ENCODE data around the gene SLC41A3. TPM values are rescaled to one million over a fixed set of nuclear protein-coding genes. Genes with fewer than 3 reads are reported as not detected.
"Not testable (repeated sequence)": the region's sequence is repeated elsewhere in the genome, so short reads cannot be mapped to it uniquely, and the experiment has no call there.

SLC41A3 gene
- total RNA-seq, 1 experiment from 2014 or later: 26.9 TPM

DNA sequence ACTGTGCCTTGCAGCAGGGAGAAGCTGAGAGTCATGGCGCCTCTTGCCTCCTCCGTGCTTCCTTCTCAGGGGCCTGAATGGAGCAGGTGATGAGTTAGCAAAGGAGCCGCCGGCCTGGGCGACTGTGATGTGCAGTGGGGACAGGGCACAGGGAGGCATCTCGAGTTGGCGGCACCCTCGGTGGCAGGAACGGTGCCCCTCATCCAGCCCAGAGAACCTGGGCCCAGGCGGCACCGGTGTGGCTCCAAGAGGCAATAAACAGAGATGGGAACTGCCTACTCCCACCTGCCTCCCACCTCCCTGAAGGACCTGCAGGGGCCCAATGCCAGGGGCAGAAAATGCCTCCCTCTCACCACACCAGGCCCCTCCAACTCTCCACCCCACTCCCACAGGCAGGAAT lies 6.2 kb downstream of the SLC41A3 start:
- no peaks in the 10 kb centered on the region for H3K79me2 ChIP-seq (ENCODE audit: low read length)
- no peak for DNase-seq
- H3K4me3 ChIP-seq (ENCODE audit: low read length): no peak overlapping the region
- H3K36me3 ChIP-seq (ENCODE audit: insufficient read depth, low read length): no peaks in the 10 kb centered on the region
- H3K4me1 ChIP-seq (ENCODE audit: low read length): no peaks in the 10 kb centered on the region
- no peak overlapping the region for H2AFZ ChIP-seq (ENCODE audit: low read length)
- no peak overlapping the region for H3K4me2 ChIP-seq (ENCODE audit: low read depth, low read length, poor library complexity, severe bottlenecking)
- no peaks in the 10 kb centered on the region for H3K9me3 ChIP-seq (ENCODE audit: low read length)
- H3K9me2 ChIP-seq (replicated peaks; ENCODE audit: insufficient read depth, low read length): no peaks in the 10 kb centered on the region
- no peaks in the 10 kb centered on the region for H4K20me1 ChIP-seq (ENCODE audit: insufficient read depth, low read depth, low read length)
- no peak overlapping the region for H3K27ac ChIP-seq (ENCODE audit: low read length)
- H3K9ac ChIP-seq (ENCODE audit: low read length): no peak overlapping the region
- H3K27me3 ChIP-seq (ENCODE audit: low read length): no peaks in the 10 kb centered on the region

DNA sequence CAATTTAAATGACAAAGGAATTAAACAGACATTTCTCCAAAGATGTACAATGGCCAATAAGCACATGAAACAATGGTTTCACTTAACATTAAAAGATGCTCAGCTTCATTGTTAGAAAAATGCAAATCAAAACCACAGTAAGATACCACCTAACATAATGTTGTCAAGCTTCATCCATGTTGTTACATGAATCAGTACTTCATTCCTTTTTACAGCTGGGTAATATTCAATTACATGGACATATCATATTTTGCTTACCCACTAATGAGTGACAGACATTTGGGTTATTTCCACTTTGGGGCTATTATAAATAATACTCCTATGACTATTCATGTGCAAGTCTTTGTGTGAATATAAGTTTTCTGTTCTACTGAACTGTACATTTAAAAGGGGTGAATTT lies 7.8 kb downstream of the SLC41A3 start:
- no peak overlapping the region for H2AFZ ChIP-seq (ENCODE audit: low read length)
- H3K9ac ChIP-seq (ENCODE audit: low read length): no peak overlapping the region
- no peak for DNase-seq
- no peaks in the 10 kb centered on the region for H3K4me1 ChIP-seq (ENCODE audit: low read length)
- H3K27ac ChIP-seq (ENCODE audit: low read length): no peak overlapping the region
- no peaks in the 10 kb centered on the region for H3K9me3 ChIP-seq (ENCODE audit: low read length)
- H3K4me2 ChIP-seq (ENCODE audit: low read depth, low read length, poor library complexity, severe bottlenecking): no peak overlapping the region
- no peaks in the 10 kb centered on the region for H4K20me1 ChIP-seq (ENCODE audit: insufficient read depth, low read depth, low read length)
- H3K9me2 ChIP-seq (replicated peaks; ENCODE audit: insufficient read depth, low read length): no peaks in the 10 kb centered on the region
- H3K4me3 ChIP-seq (ENCODE audit: low read length): no peak overlapping the region
- no peaks in the 10 kb centered on the region for H3K36me3 ChIP-seq (ENCODE audit: insufficient read depth, low read length)
- H3K79me2 ChIP-seq (ENCODE audit: low read length): no peaks in the 10 kb centered on the region
- H3K27me3 ChIP-seq (ENCODE audit: low read length): no peaks in the 10 kb centered on the region

DNA sequence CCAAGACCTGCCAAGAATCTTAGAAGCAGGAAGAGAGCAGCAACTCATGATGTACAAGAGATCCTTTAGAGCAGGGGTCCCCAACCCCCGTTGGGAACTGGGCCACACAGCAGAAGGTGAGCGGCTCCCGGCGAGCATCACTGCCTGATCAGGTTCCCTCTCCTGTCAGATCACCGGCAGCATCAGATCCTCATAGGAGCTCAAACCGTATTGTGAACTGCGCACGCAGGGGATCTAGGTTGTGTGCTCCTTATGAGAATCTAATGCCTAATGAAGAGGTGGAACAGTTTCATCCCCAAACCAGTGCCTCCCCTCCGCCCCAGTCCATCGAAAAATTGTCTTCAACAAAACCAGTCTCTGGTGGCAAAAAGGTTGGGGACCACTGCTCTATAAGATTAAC lies 13.8 kb downstream of the SLC41A3 start:
- H3K27ac ChIP-seq (ENCODE audit: low read length): no peak overlapping the region
- H3K79me2 ChIP-seq (ENCODE audit: low read length): no peaks in the 10 kb centered on the region
- H3K27me3 ChIP-seq (ENCODE audit: low read length): no peaks in the 10 kb centered on the region

DNA sequence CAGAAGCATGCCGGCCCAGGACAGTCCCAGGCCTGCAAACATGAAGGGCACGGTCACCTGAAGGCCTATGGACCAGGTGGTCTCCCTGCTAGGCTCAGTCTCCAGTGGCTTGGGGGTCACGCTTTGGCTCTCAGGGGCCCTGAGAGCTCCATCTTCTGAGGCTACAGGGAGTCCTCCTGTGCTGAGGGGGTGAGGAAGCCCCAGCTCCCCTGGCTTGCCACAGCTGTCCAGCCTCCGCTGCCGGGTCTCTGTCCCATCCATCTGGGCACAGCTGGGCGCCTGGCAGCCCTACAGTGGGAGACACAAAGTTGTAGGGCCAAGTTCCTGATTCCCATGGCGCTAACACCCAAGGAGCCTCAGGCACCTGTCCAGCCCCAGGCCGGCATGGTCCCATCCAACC lies 16.0 kb downstream of the SLC41A3 start:
- no peaks in the 10 kb centered on the region for H3K36me3 ChIP-seq (ENCODE audit: insufficient read depth, low read length)
- no peak overlapping the region for H2AFZ ChIP-seq (ENCODE audit: low read length)
- H3K27me3 ChIP-seq (ENCODE audit: low read length): no peaks in the 10 kb centered on the region
- H3K4me1 ChIP-seq (ENCODE audit: low read length): no peaks in the 10 kb centered on the region
- H3K9ac ChIP-seq (ENCODE audit: low read length): no peak overlapping the region
- H3K27ac ChIP-seq (ENCODE audit: low read length): no peak overlapping the region
- no peaks in the 10 kb centered on the region for H3K79me2 ChIP-seq (ENCODE audit: low read length)
- no peak for DNase-seq
- H3K4me3 ChIP-seq (ENCODE audit: low read length): no peak overlapping the region
- no peaks in the 10 kb centered on the region for H3K9me3 ChIP-seq (ENCODE audit: low read length)
- H4K20me1 ChIP-seq (ENCODE audit: insufficient read depth, low read depth, low read length): 0 out of 2 replicates have a peak, but pooled peaks cover 3% of the 10 kb centered on the region
- no peaks in the 10 kb centered on the region for H3K9me2 ChIP-seq (replicated peaks; ENCODE audit: insufficient read depth, low read length)
- no peak overlapping the region for H3K4me2 ChIP-seq (ENCODE audit: low read depth, low read length, poor library complexity, severe bottlenecking)

More for the DNA sequence above, 13.8 kb downstream of the SLC41A3 start:
- Histone ChIP-seq H3K4me3 (ENCODE audit: low read length) (no peak overlapping the region), H3K9ac (ENCODE audit: low read length) (no peak overlapping the region), H3K36me3 (ENCODE audit: insufficient read depth, low read length) (no peaks in the 10 kb centered on the region), H3K4me1 (ENCODE audit: low read length) (no peaks in the 10 kb centered on the region), H3K9me3 (ENCODE audit: low read length) (no peaks in the 10 kb centered on the region), H3K9me2 (replicated peaks; ENCODE audit: insufficient read depth, low read length) (no peaks in the 10 kb centered on the region), H2AFZ (ENCODE audit: low read length) (no peak overlapping the region), H3K4me2 (ENCODE audit: low read depth, low read length, poor library complexity, severe bottlenecking) (no peak overlapping the region), H4K20me1 (ENCODE audit: insufficient read depth, low read depth, low read length) (0 out of 2 replicates have a peak, but pooled peaks cover 3% of the 10 kb centered on the region)
- DNase-seq: no peak

DNA sequence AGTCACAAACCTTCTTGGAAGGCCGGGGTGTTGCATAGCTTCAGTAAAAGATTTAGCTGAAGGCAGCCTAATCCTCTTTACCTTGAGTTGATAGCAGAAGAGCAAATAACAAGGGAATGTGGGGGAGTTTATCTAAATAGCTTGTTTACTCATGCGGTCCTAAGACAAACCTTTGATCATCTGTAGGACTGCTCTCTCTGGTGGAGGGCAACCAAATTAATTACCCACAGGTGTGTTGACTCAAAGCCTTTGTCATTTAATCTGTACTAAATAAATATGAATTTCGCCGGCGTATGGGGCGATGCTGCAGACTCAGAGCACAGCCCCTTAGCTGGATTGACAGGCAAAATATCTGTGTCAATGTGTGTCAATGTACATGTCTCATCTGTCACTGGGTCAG lies 17.2 kb downstream of the SLC41A3 start:
- not testable (repeated sequence) for H3K36me3 ChIP-seq (ENCODE audit: insufficient read depth, low read length); H3K79me2 ChIP-seq (ENCODE audit: low read length); H3K27ac ChIP-seq (ENCODE audit: low read length); H3K27me3 ChIP-seq (ENCODE audit: low read length); H2AFZ ChIP-seq (ENCODE audit: low read length); H3K9me3 ChIP-seq (ENCODE audit: low read length); H3K4me1 ChIP-seq (ENCODE audit: low read length); DNase-seq; H4K20me1 ChIP-seq (ENCODE audit: insufficient read depth, low read depth, low read length); H3K4me3 ChIP-seq (ENCODE audit: low read length); H3K4me2 ChIP-seq (ENCODE audit: low read depth, low read length, poor library complexity, severe bottlenecking); H3K9ac ChIP-seq (ENCODE audit: low read length); H3K9me2 ChIP-seq (replicated peaks; ENCODE audit: insufficient read depth, low read length)

DNA sequence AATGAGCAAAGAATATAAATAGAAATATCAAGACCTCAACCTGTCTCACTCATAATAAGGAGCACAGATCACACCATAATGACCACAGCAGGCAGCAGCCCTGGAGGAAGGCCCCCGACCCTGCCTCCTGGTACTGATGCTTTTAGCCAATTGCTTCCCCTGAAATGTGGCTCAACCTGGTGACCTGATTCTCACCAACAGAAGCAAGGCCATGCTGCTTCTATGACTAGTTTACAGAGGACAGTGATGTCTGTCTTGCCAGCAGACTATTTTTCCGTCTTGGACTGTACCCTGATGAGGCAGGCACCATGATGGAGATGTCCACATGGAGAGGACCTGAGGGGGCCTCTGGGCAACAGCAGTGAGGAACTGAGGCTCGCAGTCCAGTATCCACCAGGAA lies 18.0 kb downstream of the SLC41A3 start:
- Histone ChIP-seq H3K4me1 (ENCODE audit: low read length) (no peaks in the 10 kb centered on the region), H4K20me1 (ENCODE audit: insufficient read depth, low read depth, low read length) (0 out of 2 replicates have a peak, but pooled peaks cover 3% of the 10 kb centered on the region), H3K4me3 (ENCODE audit: low read length) (no peak overlapping the region)

DNA sequence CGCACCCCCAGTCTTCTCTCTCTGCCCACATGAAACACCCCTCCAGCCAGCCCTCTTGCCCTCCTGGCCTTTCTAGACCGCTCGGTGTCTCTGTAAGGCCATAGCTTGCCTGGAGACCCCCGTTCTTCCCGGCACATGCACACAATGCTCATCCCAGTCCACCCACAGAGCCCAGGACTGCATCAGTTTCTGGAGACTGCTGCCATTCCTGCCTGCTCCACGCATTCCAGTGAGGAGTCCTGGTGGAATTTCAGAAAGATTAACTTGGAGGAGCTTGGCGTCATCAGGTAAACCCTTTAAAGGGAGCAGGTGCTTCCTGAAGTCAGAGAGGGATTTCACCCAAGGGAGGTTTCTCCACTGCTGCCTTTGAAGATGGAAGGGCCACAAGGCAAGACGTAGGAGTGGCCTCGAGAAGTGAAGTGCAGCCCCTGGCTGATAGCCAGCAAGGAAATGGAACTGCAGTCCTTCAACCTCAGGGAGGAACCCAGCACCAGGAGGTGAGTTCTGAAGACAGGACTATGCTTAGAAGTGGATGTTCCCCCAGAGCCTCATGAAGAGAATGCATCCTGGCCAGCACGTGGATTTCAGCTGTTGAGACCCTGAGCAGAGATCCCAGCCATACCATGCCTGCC lies 19.2 kb downstream of the SLC41A3 start:
- H3K9ac ChIP-seq (ENCODE audit: low read length): no peak overlapping the region
- H4K20me1 ChIP-seq (ENCODE audit: insufficient read depth, low read depth, low read length): 0 out of 2 replicates have a peak, but pooled peaks cover 3% of the 10 kb centered on the region
- DNase-seq: no peak
- H2AFZ ChIP-seq (ENCODE audit: low read length): no peak overlapping the region
- no peaks in the 10 kb centered on the region for H3K27me3 ChIP-seq (ENCODE audit: low read length)
- H3K4me2 ChIP-seq (ENCODE audit: low read depth, low read length, poor library complexity, severe bottlenecking): no peak overlapping the region
- H3K27ac ChIP-seq (ENCODE audit: low read length): no peak overlapping the region
- H3K4me3 ChIP-seq (ENCODE audit: low read length): no peak overlapping the region
- H3K9me3 ChIP-seq (ENCODE audit: low read length): no peaks in the 10 kb centered on the region
- H3K79me2 ChIP-seq (ENCODE audit: low read length): no peaks in the 10 kb centered on the region
- no peaks in the 10 kb centered on the region for H3K9me2 ChIP-seq (replicated peaks; ENCODE audit: insufficient read depth, low read length)
- H3K4me1 ChIP-seq (ENCODE audit: low read length): no peaks in the 10 kb centered on the region
- H3K36me3 ChIP-seq (ENCODE audit: insufficient read depth, low read length): no peaks in the 10 kb centered on the region

More for the DNA sequence above, 18.0 kb downstream of the SLC41A3 start:
- DNase-seq: no peak
- H3K79me2 ChIP-seq (ENCODE audit: low read length): no peaks in the 10 kb centered on the region
- H3K4me2 ChIP-seq (ENCODE audit: low read depth, low read length, poor library complexity, severe bottlenecking): no peak overlapping the region
- no peaks in the 10 kb centered on the region for H3K9me2 ChIP-seq (replicated peaks; ENCODE audit: insufficient read depth, low read length)
- H3K9me3 ChIP-seq (ENCODE audit: low read length): no peaks in the 10 kb centered on the region
- H2AFZ ChIP-seq (ENCODE audit: low read length): no peak overlapping the region
- H3K36me3 ChIP-seq (ENCODE audit: insufficient read depth, low read length): no peaks in the 10 kb centered on the region
- no peaks in the 10 kb centered on the region for H3K27me3 ChIP-seq (ENCODE audit: low read length)
- H3K9ac ChIP-seq (ENCODE audit: low read length): no peak overlapping the region
- no peak overlapping the region for H3K27ac ChIP-seq (ENCODE audit: low read length)

DNA sequence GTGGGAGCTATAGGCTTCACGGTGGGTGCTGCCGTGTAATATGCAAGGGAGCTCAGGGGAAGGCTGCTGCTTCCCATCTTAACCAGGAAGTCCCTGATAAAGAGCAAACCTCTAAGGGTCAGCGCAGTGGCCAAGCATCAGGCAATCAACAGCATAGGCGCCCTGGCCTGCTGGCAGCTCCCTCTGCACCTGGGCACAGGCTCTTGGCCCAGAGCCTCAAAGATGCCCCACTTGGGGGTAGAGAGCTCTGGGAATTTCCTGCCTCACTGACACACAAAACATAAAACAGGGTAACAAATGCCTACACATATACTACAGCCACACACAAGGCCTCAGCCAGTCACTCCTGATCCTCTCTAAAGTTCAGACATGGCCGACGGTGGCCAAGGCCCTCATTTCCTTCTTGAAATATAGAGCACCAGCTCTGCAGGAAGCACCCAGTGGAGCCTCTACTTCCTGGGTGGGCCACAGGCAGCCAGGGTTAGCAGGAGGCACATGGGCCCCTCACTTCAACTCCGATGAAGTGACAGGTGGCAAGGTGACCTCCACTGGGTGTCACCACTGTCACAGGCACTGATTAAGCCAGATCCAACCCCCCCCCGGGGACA lies 20.5 kb downstream of the SLC41A3 start:
- Histone ChIP-seq H3K36me3 (ENCODE audit: insufficient read depth, low read length) (no peaks in the 10 kb centered on the region), H4K20me1 (ENCODE audit: insufficient read depth, low read depth, low read length) (no peaks in the 10 kb centered on the region), H3K27ac (ENCODE audit: low read length) (no peak overlapping the region), H3K27me3 (ENCODE audit: low read length) (no peaks in the 10 kb centered on the region), H3K4me2 (ENCODE audit: low read depth, low read length, poor library complexity, severe bottlenecking) (no peak overlapping the region), H3K4me3 (ENCODE audit: low read length) (no peak overlapping the region), H3K9me3 (ENCODE audit: low read length) (no peaks in the 10 kb centered on the region), H3K9ac (ENCODE audit: low read length) (no peak overlapping the region), H3K4me1 (ENCODE audit: low read length) (no peaks in the 10 kb centered on the region), H3K9me2 (replicated peaks; ENCODE audit: insufficient read depth, low read length) (no peaks in the 10 kb centered on the region), H3K79me2 (ENCODE audit: low read length) (no peaks in the 10 kb centered on the region), H2AFZ (ENCODE audit: low read length) (no peak overlapping the region)
- DNase-seq: no peak
